Measurements from ENCODE around the gene TREX2. TPM values are rescaled to one million over a fixed set of nuclear protein-coding genes. Genes with fewer than 3 reads are reported as not detected.

TREX2 gene
- polyA plus RNA-seq, 1 of the 3 experiments (the other 2 are of a cell fraction): 0.76 TPM

DNA sequence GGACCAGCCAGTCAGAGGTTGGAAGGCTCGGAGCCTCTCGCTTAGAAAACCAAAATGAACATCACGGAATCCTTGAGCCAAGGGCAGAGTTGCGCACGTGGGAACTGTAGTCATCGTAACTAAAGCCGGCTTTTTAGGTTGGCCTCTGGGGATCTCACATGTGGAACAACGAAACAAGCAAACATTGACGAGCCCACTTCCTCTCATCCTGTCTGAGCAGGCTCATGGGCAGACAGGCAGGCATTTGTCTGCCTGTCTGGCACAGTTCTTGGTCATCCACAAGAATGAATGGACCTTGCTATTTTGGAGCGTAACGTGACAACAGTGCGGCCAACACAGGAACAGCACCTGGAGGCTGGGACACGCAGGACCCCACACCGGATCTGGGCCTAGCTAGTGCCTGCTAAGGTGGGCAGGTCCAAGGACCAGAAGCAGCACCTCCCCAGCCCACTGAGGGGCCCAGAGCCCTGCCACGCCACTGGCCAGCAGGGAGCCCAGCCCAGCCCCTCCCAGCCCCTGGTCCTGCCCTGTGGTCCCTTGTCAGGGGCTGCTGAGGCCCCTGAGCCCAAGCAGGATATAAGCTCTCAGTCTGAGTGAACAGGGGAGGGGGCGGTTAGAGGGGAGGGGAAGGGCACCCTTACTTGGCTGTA lies 9.2 kb upstream of the TREX2 start:
- H3K4me1 ChIP-seq (ENCODE audit: control insufficient read depth in 1 of 2, insufficient read depth in 2 of 2, low read depth in 1 of 2, low read length in 1 of 2): peaks cover 0 to 19% of the 10 kb centered on the region in 2 experiments; a peak in 1 of 4 replicates

DNA sequence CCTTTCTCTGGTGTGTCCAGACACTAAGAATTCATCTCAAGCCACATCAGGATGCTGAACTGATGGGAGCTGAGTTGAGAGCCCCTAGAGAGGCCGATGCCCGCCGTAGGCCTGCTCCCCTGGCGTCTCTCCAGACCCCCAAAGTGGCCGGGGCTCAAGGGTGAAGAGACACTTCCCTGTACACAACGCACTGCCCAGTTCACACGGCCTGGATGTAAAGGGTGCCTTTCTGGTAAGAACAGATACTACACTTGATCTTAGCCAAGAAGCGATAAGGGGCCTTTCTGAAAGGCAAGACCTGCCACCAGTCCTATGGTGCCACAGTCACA lies 5.1 kb upstream of the TREX2 start:
- Histone ChIP-seq H2AFZ (ENCODE audit: low read depth) (no peak overlapping the region), H3K27ac (ENCODE audit: low read depth in 2 of 2, low read length in 1 of 2) (no peak overlapping the region), H3K4me1 (ENCODE audit: control insufficient read depth in 1 of 2, insufficient read depth in 2 of 2, low read depth in 1 of 2, low read length in 1 of 2) (peaks cover 0 to 6% of the 10 kb centered on the region in 2 experiments; a peak in 1 of 4 replicates), H3K9me2 (no peaks in the 10 kb centered on the region), H3K36me3 (replicated peaks in 1 of 2; ENCODE audit: control insufficient read depth in 1 of 2, insufficient read depth in 2 of 2, low read length in 1 of 2) (peaks cover 0 to 6% of the 10 kb centered on the region in 2 experiments), H3K4me3 (ENCODE audit: low read depth in 2 of 2, low read length in 1 of 2) (no peak overlapping the region), H3K4me2 (no peak overlapping the region), H3K9ac (no peak overlapping the region), H3F3A (replicated peaks; ENCODE audit: insufficient read depth) (no peaks in the 10 kb centered on the region), H3K79me2 (ENCODE audit: insufficient read depth) (no peaks in the 10 kb centered on the region), H3K9me3 (no peaks in the 10 kb centered on the region), H4K20me1 (ENCODE audit: insufficient read depth) (no peaks in the 10 kb centered on the region), H3K27me3 (ENCODE audit: insufficient read depth) (peaks cover 11% of the 10 kb centered on the region)
- DNase-seq: no peak
- WGBS (ENCODE audit: low lambda C conversion rate): 61% methylated on average over 4 of the region's 8 CpGs
- CTCF ChIA-PET: interaction anchor here (1.6 kb wide), 1 partner anchor 9 kb away, joined by 3 read pairs; no protein-coding TSS in a partner anchor
- POLR2A ChIA-PET: no interaction called here
- TF ChIP-seq FOXJ3 (CRISPR knock-in tag; IDR thresholded peaks at IDR 0.05) (no peak), CHD2 (IDR thresholded peaks at IDR 0.05; ENCODE audit: low read length, partially characterized antibody) (no peak), GATA2 (CRISPR knock-in tag; IDR thresholded peaks at IDR 0.05) (no peak), JUND (IDR thresholded peaks at IDR 0.05) (no peak), RXRA (IDR thresholded peaks at IDR 0.05; ENCODE audit: borderline replicate concordance, low read depth) (no peak), ELF1 (IDR thresholded peaks at IDR 0.05) (no peak), TAF1 (IDR thresholded peaks at IDR 0.05; ENCODE audit: borderline replicate concordance, low read depth, low read length) (no peak), EZH2phosphoT487 (IDR thresholded peaks at IDR 0.05; ENCODE audit: borderline replicate concordance, low read depth) (no peak), MXI1 (IDR thresholded peaks at IDR 0.05; ENCODE audit: low read depth, low read length) (no peak), EP300 (IDR thresholded peaks at IDR 0.05; ENCODE audit: borderline replicate concordance in 1 of 2, low read depth in 1 of 2, low read length in 1 of 2) (no peak), YY1 (IDR thresholded peaks at IDR 0.05; ENCODE audit: low read depth) (no peak), FOSL2 (IDR thresholded peaks at IDR 0.05; ENCODE audit: borderline replicate concordance, low read depth) (no peak)
- TF ChIP-seq, protein P1, sequence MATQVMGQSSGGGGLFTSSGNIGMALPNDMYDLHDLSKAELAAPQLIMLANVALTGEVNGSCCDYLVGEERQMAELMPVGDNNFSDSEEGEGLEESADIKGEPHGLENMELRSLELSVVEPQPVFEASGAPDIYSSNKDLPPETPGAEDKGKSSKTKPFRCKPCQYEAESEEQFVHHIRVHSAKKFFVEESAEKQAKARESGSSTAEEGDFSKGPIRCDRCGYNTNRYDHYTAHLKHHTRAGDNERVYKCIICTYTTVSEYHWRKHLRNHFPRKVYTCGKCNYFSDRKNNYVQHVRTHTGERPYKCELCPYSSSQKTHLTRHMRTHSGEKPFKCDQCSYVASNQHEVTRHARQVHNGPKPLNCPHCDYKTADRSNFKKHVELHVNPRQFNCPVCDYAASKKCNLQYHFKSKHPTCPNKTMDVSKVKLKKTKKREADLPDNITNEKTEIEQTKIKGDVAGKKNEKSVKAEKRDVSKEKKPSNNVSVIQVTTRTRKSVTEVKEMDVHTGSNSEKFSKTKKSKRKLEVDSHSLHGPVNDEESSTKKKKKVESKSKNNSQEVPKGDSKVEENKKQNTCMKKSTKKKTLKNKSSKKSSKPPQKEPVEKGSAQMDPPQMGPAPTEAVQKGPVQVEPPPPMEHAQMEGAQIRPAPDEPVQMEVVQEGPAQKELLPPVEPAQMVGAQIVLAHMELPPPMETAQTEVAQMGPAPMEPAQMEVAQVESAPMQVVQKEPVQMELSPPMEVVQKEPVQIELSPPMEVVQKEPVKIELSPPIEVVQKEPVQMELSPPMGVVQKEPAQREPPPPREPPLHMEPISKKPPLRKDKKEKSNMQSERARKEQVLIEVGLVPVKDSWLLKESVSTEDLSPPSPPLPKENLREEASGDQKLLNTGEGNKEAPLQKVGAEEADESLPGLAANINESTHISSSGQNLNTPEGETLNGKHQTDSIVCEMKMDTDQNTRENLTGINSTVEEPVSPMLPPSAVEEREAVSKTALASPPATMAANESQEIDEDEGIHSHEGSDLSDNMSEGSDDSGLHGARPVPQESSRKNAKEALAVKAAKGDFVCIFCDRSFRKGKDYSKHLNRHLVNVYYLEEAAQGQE (IDR thresholded peaks at IDR 0.05; ENCODE audit: low read depth, low read length): no peak
- TF ChIP-seq, protein P2, sequence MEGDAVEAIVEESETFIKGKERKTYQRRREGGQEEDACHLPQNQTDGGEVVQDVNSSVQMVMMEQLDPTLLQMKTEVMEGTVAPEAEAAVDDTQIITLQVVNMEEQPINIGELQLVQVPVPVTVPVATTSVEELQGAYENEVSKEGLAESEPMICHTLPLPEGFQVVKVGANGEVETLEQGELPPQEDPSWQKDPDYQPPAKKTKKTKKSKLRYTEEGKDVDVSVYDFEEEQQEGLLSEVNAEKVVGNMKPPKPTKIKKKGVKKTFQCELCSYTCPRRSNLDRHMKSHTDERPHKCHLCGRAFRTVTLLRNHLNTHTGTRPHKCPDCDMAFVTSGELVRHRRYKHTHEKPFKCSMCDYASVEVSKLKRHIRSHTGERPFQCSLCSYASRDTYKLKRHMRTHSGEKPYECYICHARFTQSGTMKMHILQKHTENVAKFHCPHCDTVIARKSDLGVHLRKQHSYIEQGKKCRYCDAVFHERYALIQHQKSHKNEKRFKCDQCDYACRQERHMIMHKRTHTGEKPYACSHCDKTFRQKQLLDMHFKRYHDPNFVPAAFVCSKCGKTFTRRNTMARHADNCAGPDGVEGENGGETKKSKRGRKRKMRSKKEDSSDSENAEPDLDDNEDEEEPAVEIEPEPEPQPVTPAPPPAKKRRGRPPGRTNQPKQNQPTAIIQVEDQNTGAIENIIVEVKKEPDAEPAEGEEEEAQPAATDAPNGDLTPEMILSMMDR (IDR thresholded peaks at IDR 0.05): no peak

More for the DNA sequence above, 9.2 kb upstream of the TREX2 start:
- CTCF ChIA-PET: interaction anchor here (1.2 to 4.3 kb wide), 2 partner anchors 52 to 422 kb away, joined by 5 to 26 read pairs; no protein-coding TSS in a partner anchor
- H3K36me3 ChIP-seq (replicated peaks in 1 of 2; ENCODE audit: control insufficient read depth in 1 of 2, insufficient read depth in 2 of 2, low read length in 1 of 2): peaks cover 0 to 6% of the 10 kb centered on the region in 2 experiments
- H3K9ac ChIP-seq: no peak overlapping the region
- no peak overlapping the region for H3K27ac ChIP-seq (ENCODE audit: low read depth in 2 of 2, low read length in 1 of 2)
- H3K9me2 ChIP-seq: no peaks in the 10 kb centered on the region
- no peak overlapping the region for H3K4me3 ChIP-seq (ENCODE audit: low read depth in 2 of 2, low read length in 1 of 2)
- WGBS (ENCODE audit: low lambda C conversion rate): 76% methylated on average over 11 of the region's 16 CpGs
- TF ChIP-seq RFX5 (IDR thresholded peaks at IDR 0.05; ENCODE audit: low read length) (no peak), TCF12 (IDR thresholded peaks at IDR 0.05) (no peak), JUND (IDR thresholded peaks at IDR 0.05) (no peak), TAF1 (IDR thresholded peaks at IDR 0.05; ENCODE audit: borderline replicate concordance, low read depth, low read length) (no peak), CHD2 (IDR thresholded peaks at IDR 0.05; ENCODE audit: low read length, partially characterized antibody) (no peak), IRF3 (IDR thresholded peaks at IDR 0.05; ENCODE audit: low read depth, low read length) (no peak)
- TF ChIP-seq, protein P3, sequence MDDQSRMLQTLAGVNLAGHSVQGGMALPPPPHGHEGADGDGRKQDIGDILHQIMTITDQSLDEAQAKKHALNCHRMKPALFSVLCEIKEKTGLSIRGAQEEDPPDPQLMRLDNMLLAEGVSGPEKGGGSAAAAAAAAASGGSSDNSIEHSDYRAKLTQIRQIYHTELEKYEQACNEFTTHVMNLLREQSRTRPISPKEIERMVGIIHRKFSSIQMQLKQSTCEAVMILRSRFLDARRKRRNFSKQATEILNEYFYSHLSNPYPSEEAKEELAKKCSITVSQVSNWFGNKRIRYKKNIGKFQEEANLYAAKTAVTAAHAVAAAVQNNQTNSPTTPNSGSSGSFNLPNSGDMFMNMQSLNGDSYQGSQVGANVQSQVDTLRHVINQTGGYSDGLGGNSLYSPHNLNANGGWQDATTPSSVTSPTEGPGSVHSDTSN (IDR thresholded peaks at IDR 0.05): no peak
- H3F3A ChIP-seq (replicated peaks; ENCODE audit: insufficient read depth): no peaks in the 10 kb centered on the region
- no peaks in the 10 kb centered on the region for H3K9me3 ChIP-seq
- H3K4me2 ChIP-seq: no peak overlapping the region
- POLR2A ChIA-PET: no interaction called here
- H2AFZ ChIP-seq (ENCODE audit: low read depth): no peak overlapping the region
- H3K27me3 ChIP-seq (ENCODE audit: insufficient read depth): peaks cover 4% of the 10 kb centered on the region
- DNase-seq: no peak
- no peaks in the 10 kb centered on the region for H3K79me2 ChIP-seq (ENCODE audit: insufficient read depth)
- no peaks in the 10 kb centered on the region for H4K20me1 ChIP-seq (ENCODE audit: insufficient read depth)
